Suprapubic skin (tissue), 4 donors: ENCODE measurements around the gene NPAS3.

Experiments used
- POLR2A ChIP-seq, 2 donors: fragments of 450-650 bp; IDR thresholded peaks; one replicate each; pipeline ENCODE4 v1.6.1; 2017; ENCODE audit warnings: antibody characterized with exemption in 2 of 2, mild to moderate bottlenecking in 2 of 2, moderate library complexity in 2 of 2
- POLR2AphosphoS5 ChIP-seq, 3 donors: sonication (generic); formaldehyde crosslinking; IDR thresholded peaks; one replicate each; pipeline ENCODE4 v1.6.1; 2017; ENCODE audit warnings: antibody characterized with exemption in 3 of 3
- TF ChIP-seq, protein P1 (sequence below), 2 donors: fragments of 200-600 bp in 1 of 2; fragments of 450-650 bp in 1 of 2; sonication (generic) in 1 of 2; IDR thresholded peaks; one replicate each; pipeline ENCODE4 v1.5.1; 2016 to 2019; ENCODE audit warnings: antibody characterized with exemption in 2 of 2, mild to moderate bottlenecking in 1 of 2, moderate library complexity in 1 of 2

GRCh38 chr14:33165144-33165925, 226.7 kb downstream of the NPAS3 start:
- TF ChIP-seq, protein P1, sequence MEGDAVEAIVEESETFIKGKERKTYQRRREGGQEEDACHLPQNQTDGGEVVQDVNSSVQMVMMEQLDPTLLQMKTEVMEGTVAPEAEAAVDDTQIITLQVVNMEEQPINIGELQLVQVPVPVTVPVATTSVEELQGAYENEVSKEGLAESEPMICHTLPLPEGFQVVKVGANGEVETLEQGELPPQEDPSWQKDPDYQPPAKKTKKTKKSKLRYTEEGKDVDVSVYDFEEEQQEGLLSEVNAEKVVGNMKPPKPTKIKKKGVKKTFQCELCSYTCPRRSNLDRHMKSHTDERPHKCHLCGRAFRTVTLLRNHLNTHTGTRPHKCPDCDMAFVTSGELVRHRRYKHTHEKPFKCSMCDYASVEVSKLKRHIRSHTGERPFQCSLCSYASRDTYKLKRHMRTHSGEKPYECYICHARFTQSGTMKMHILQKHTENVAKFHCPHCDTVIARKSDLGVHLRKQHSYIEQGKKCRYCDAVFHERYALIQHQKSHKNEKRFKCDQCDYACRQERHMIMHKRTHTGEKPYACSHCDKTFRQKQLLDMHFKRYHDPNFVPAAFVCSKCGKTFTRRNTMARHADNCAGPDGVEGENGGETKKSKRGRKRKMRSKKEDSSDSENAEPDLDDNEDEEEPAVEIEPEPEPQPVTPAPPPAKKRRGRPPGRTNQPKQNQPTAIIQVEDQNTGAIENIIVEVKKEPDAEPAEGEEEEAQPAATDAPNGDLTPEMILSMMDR (IDR thresholded peaks at IDR 0.05) = no peak
- TF ChIP-seq POLR2A (IDR thresholded peaks at IDR 0.05) = no peak
- no peak for TF ChIP-seq POLR2AphosphoS5 (IDR thresholded peaks at IDR 0.05)
